HG03565 (cell line): ENCODE measurements around the gene PPP2R1B.

Experiments used
- ATAC-seq: cut with Tn5 transposase; IDR thresholded peaks from one replicate; pipeline ENCODE4 v1.9.1; 2021; ENCODE audit warnings: mild to moderate bottlenecking, moderate library complexity; ENCODE audit not compliant: unreplicated experiment

The PPP2R1B gene

GRCh38 chr11:111765984-111766833 is at the start of gene PPP2R1B:
TSS of gene PPP2R1B (minus strand) at chr11:111766389. CDS start at chr11:111766361, 28 bp downstream.
- ATAC-seq: peak; percentile 58

GRCh38 chr11:111815489-111815888 is 49.3 kb upstream of the PPP2R1B start:
- no peak for ATAC-seq

GRCh38 chr11:111814557-111815320 is 48.5 kb upstream of the PPP2R1B start:
- no peak for ATAC-seq

GRCh38 chr11:111814106-111814505 is 47.9 kb upstream of the PPP2R1B start:
- no peak for ATAC-seq

- no peak for ATAC-seq
Observed at GRCh38 chr11:111812211-111812610, 46.0 kb upstream of the PPP2R1B start.

- no peak for ATAC-seq
Observed at GRCh38 chr11:111811445-111811844, 45.3 kb upstream of the PPP2R1B start.

- no peak for ATAC-seq
Observed at GRCh38 chr11:111808834-111809233, 42.6 kb upstream of the PPP2R1B start.

- no peak for ATAC-seq
Observed at GRCh38 chr11:111808063-111808588, 41.9 kb upstream of the PPP2R1B start.

- no peak for ATAC-seq
Observed at GRCh38 chr11:111807076-111807475, 40.9 kb upstream of the PPP2R1B start.

GRCh38 chr11:111801135-111801534 is 34.9 kb upstream of the PPP2R1B start:
- ATAC-seq: no peak

- no peak for ATAC-seq
Observed at GRCh38 chr11:111798279-111798678, 32.1 kb upstream of the PPP2R1B start.

GRCh38 chr11:111797145-111797581 is 31.0 kb upstream of the PPP2R1B start:
- ATAC-seq: peak; percentile 41

GRCh38 chr11:111796696-111797095 is 30.5 kb upstream of the PPP2R1B start:
- no peak for ATAC-seq

- no peak for ATAC-seq
Observed at GRCh38 chr11:111795334-111795985, 29.3 kb upstream of the PPP2R1B start.

GRCh38 chr11:111793863-111794262 is 27.7 kb upstream of the PPP2R1B start:
- no peak for ATAC-seq

- ATAC-seq: no peak
Observed at GRCh38 chr11:111792955-111793500, 26.8 kb upstream of the PPP2R1B start.

- no peak for ATAC-seq
Observed at GRCh38 chr11:111792314-111792713, 26.1 kb upstream of the PPP2R1B start.

GRCh38 chr11:111788464-111788863 is 22.3 kb upstream of the PPP2R1B start:
- ATAC-seq: no peak

GRCh38 chr11:111788051-111788450 is 21.9 kb upstream of the PPP2R1B start:
- no peak for ATAC-seq

- no peak for ATAC-seq
Observed at GRCh38 chr11:111785886-111786412, 19.8 kb upstream of the PPP2R1B start.

- no peak for ATAC-seq
Observed at GRCh38 chr11:111785076-111785475, 18.9 kb upstream of the PPP2R1B start.
